Erythroblast (primary cell): ENCODE results near the gene CITED1.

Source experiments
- GATA1 ChIP-seq: IDR thresholded peaks from 2 replicates; pipeline ENCODE4 v1.6.1; 2011; ENCODE audit warnings: low read depth, mild to moderate bottlenecking, control low read depth, low read length, moderate library complexity
- POLR2A ChIP-seq: IDR thresholded peaks from 2 replicates; pipeline ENCODE4 v1.6.1; 2011; ENCODE audit warnings: mild to moderate bottlenecking, low read length

GRCh38 chrX:72306851-72307645 lies 1.3 kb upstream of the CITED1 start:
- no peak for TF ChIP-seq POLR2A
- TF ChIP-seq GATA1, result no peak
